ENCODE data around the gene FUT8. TPM values are rescaled to one million over a fixed set of nuclear protein-coding genes. Genes with fewer than 3 reads are reported as not detected.

The FUT8 gene
- total RNA-seq, 4 donors from 2014 or later = 6.5 to 11.3 (median 9.3) TPM

- no peak overlapping the region for H3K4me3 ChIP-seq
- H3K4me1 ChIP-seq = no peaks in the 10 kb centered on the region
- intact Hi-C loops (cut with DNase I; ENCODE audit: low total_unique reads) (no loop called here), in situ Hi-C loops (cut with MboI; ENCODE audit: low sequenced_read_pairs in 4 of 4) (no loop called here)
- DNase-seq (no peak), ATAC-seq (no peak)
- H3K27me3 ChIP-seq = no peaks in the 10 kb centered on the region
- H3K27ac ChIP-seq = no peak overlapping the region
- H3K9me3 ChIP-seq = no peaks in the 10 kb centered on the region
- no peak for TF ChIP-seq CTCF (IDR thresholded peaks at IDR 0.05 in 4 of 5, conservative IDR thresholded peaks at IDR 0.05 in 1 of 5)
- TF ChIP-seq POLR2A (IDR thresholded peaks at IDR 0.05) = no peak
- H3K36me3 ChIP-seq = no peaks in the 10 kb centered on the region
These were observed 342.8 kb downstream of the FUT8 start for GRCh38 chr14:65755331-65755730.

GRCh38 chr14:65756880-65757279 is 344.4 kb downstream of the FUT8 start:
- Histone ChIP-seq H3K27me3 (no peaks in the 10 kb centered on the region), H3K27ac (no peak overlapping the region), H3K9me3 (no peaks in the 10 kb centered on the region), H3K4me1 (no peaks in the 10 kb centered on the region), H3K36me3 (no peaks in the 10 kb centered on the region), H3K4me3 (no peak overlapping the region)
- intact Hi-C loops (cut with DNase I; ENCODE audit: low total_unique reads) = no loop called here
- DNase-seq = no peak
- no peak for ATAC-seq
- in situ Hi-C loops (cut with MboI; ENCODE audit: low sequenced_read_pairs in 4 of 4) = no loop called here
- no peak for TF ChIP-seq CTCF (IDR thresholded peaks at IDR 0.05 in 4 of 5, conservative IDR thresholded peaks at IDR 0.05 in 1 of 5)
- TF ChIP-seq POLR2A (IDR thresholded peaks at IDR 0.05) = no peak

GRCh38 chr14:65769151-65769550 is 356.6 kb downstream of the FUT8 start:
- H3K4me1 ChIP-seq = no peaks in the 10 kb centered on the region
- no peak for TF ChIP-seq CTCF (IDR thresholded peaks at IDR 0.05 in 4 of 5, conservative IDR thresholded peaks at IDR 0.05 in 1 of 5)
- TF ChIP-seq POLR2A (IDR thresholded peaks at IDR 0.05) = no peak
- no peaks in the 10 kb centered on the region for H3K36me3 ChIP-seq
- ATAC-seq = no peak
- in situ Hi-C loops (cut with MboI; ENCODE audit: low sequenced_read_pairs in 4 of 4) = no loop called here
- H3K4me3 ChIP-seq = no peak overlapping the region
- no peaks in the 10 kb centered on the region for H3K9me3 ChIP-seq
- intact Hi-C loops (cut with DNase I; ENCODE audit: low total_unique reads) = no loop called here
- H3K27ac ChIP-seq = no peak overlapping the region
- no peak for DNase-seq
- H3K27me3 ChIP-seq = no peaks in the 10 kb centered on the region

GRCh38 chr14:65770681-65771080 is 358.2 kb downstream of the FUT8 start:
- Histone ChIP-seq H3K27me3 (no peaks in the 10 kb centered on the region), H3K27ac (no peak overlapping the region), H3K4me3 (no peak overlapping the region), H3K36me3 (no peaks in the 10 kb centered on the region), H3K4me1 (no peaks in the 10 kb centered on the region), H3K9me3 (no peaks in the 10 kb centered on the region)
- ATAC-seq (no peak), DNase-seq (no peak)
- in situ Hi-C loops (cut with MboI; ENCODE audit: low sequenced_read_pairs in 4 of 4) (no loop called here), intact Hi-C loops (cut with DNase I; ENCODE audit: low total_unique reads) (no loop called here)
- TF ChIP-seq POLR2A (IDR thresholded peaks at IDR 0.05) (no peak), CTCF (IDR thresholded peaks at IDR 0.05 in 4 of 5, conservative IDR thresholded peaks at IDR 0.05 in 1 of 5) (no peak)

GRCh38 chr14:65771271-65771670 is 358.7 kb downstream of the FUT8 start:
- Histone ChIP-seq H3K4me3 (no peak overlapping the region), H3K27me3 (no peaks in the 10 kb centered on the region), H3K9me3 (no peaks in the 10 kb centered on the region), H3K4me1 (no peaks in the 10 kb centered on the region), H3K27ac (no peak overlapping the region), H3K36me3 (no peaks in the 10 kb centered on the region)
- no peak for TF ChIP-seq CTCF (IDR thresholded peaks at IDR 0.05 in 4 of 5, conservative IDR thresholded peaks at IDR 0.05 in 1 of 5)
- in situ Hi-C loops (cut with MboI; ENCODE audit: low sequenced_read_pairs in 4 of 4) = no loop called here
- intact Hi-C loops (cut with DNase I; ENCODE audit: low total_unique reads) = no loop called here
- ATAC-seq (no peak), DNase-seq (no peak)

Measured in gastrocnemius medialis (tissue), 4 donors.